Ishikawa (cell line): ENCODE measurements around the gene ARAP1.
A peak's percentile ranks its signal among the peaks of the same experiment; 100 is the strongest.

Experiments
- CEBPB ChIP-seq: IDR thresholded peaks from 2 replicates; pipeline ENCODE4 v1.6.1; 2012
- CREB1 ChIP-seq: IDR thresholded peaks from 2 replicates; pipeline ENCODE4 v1.6.1; 2012; ENCODE audit warnings: low read depth
- EGR1 ChIP-seq: IDR thresholded peaks from 2 replicates; pipeline ENCODE4 v1.6.1; 2012
- EP300 ChIP-seq: IDR thresholded peaks from 2 replicates; pipeline ENCODE4 v1.6.1; 2012; ENCODE audit warnings: borderline replicate concordance
- FOXM1 ChIP-seq: IDR thresholded peaks from 2 replicates; pipeline ENCODE4 v1.6.1; 2012; ENCODE audit warnings: low read depth, borderline replicate concordance
- MAX ChIP-seq: IDR thresholded peaks from 2 replicates; pipeline ENCODE4 v1.6.1; 2012
- NFIC ChIP-seq: IDR thresholded peaks from 2 replicates; pipeline ENCODE4 v1.6.1; 2012
- RAD21 ChIP-seq: IDR thresholded peaks from 2 replicates; pipeline ENCODE4 v1.6.1; 2012; ENCODE audit warnings: low read depth
- REST ChIP-seq: IDR thresholded peaks from 2 replicates; pipeline ENCODE4 v1.6.1; 2012; ENCODE audit warnings: low read depth, mild to moderate bottlenecking
- TAF1 ChIP-seq: IDR thresholded peaks from 2 replicates; pipeline ENCODE4 v1.6.1; 2012; ENCODE audit warnings: low read depth, mild to moderate bottlenecking
- TCF12 ChIP-seq: IDR thresholded peaks from 2 replicates; pipeline ENCODE4 v1.6.1; 2012; ENCODE audit warnings: low read depth
- TEAD4 ChIP-seq: IDR thresholded peaks from 2 replicates; pipeline ENCODE4 v1.6.1; 2012
- USF1 ChIP-seq: IDR thresholded peaks from 2 replicates; pipeline ENCODE4 v1.6.1; 2012
- YY1 ChIP-seq: IDR thresholded peaks from 2 replicates; pipeline ENCODE4 v1.6.1; 2012; ENCODE audit warnings: low read depth
- ZBTB7A ChIP-seq: IDR thresholded peaks from 2 replicates; pipeline ENCODE4 v1.6.1; 2012; ENCODE audit warnings: low read depth

The ARAP1 gene

GRCh38 chr11:72752088-72752914, at the start of gene ARAP1:
TSS of gene ARAP1 (minus strand) at chr11:72752408. CDS start at chr11:72727128, 25,280 bp downstream.
- TF ChIP-seq CREB1 (no peak), TAF1 (peak; percentile 47; the same call in 1 of the 2 replicates), TEAD4 (no peak), EP300 (no peak), USF1 (peak; percentile 95), TCF12 (peak; percentile 50; the same call in 1 of the 2 replicates), ZBTB7A (peak; percentile 88), MAX (peak; percentile 49)

GRCh38 chr11:72799441-72799840, 47.2 kb upstream of the ARAP1 start:
- no peak for TF ChIP-seq TCF12
- TF ChIP-seq RAD21 = no peak
- no peak for TF ChIP-seq YY1
- TF ChIP-seq REST = no peak
- TF ChIP-seq EGR1 = no peak
- no peak for TF ChIP-seq NFIC
- TF ChIP-seq ZBTB7A = no peak

GRCh38 chr11:72798361-72798760, 46.2 kb upstream of the ARAP1 start:
- TF ChIP-seq TEAD4 = no peak
- no peak for TF ChIP-seq FOXM1
- no peak for TF ChIP-seq CREB1
- TF ChIP-seq CEBPB = no peak
- TF ChIP-seq EGR1 = no peak
- TF ChIP-seq EP300 = no peak

GRCh38 chr11:72793425-72794367, 41.5 kb upstream of the ARAP1 start, which contains the start of gene STARD10:
TSS of gene STARD10 (minus strand) at chr11:72794047. CDS start at chr11:72781181, 12,866 bp downstream.
- TF ChIP-seq ZBTB7A = 0 out of 2 replicates have a peak, but pooled peaks have one; percentile 49
- TF ChIP-seq CEBPB = no peak; the same call in 1 of the 2 replicates
- TF ChIP-seq REST = no peak
- TF ChIP-seq EP300 = 0 out of 2 replicates have a peak, but pooled peaks have one; percentile 23
- TF ChIP-seq USF1 = peak; percentile 73
- peak; percentile 62; the same call in 1 of the 2 replicates for TF ChIP-seq CREB1
- TF ChIP-seq TCF12 = peak; percentile 65
- peak; percentile 98 for TF ChIP-seq MAX
- TF ChIP-seq FOXM1 = peak; percentile 16; the same call in 1 of the 2 replicates
- peak; percentile 93 for TF ChIP-seq YY1
- TF ChIP-seq NFIC = peak; percentile 41; the same call in 1 of the 2 replicates
- TF ChIP-seq RAD21 = peak; percentile 47; the same call in 1 of the 2 replicates
- TF ChIP-seq TEAD4 = peak; percentile 83
- no peak for TF ChIP-seq EGR1
- peak; percentile 72 for TF ChIP-seq TAF1

DNA sequence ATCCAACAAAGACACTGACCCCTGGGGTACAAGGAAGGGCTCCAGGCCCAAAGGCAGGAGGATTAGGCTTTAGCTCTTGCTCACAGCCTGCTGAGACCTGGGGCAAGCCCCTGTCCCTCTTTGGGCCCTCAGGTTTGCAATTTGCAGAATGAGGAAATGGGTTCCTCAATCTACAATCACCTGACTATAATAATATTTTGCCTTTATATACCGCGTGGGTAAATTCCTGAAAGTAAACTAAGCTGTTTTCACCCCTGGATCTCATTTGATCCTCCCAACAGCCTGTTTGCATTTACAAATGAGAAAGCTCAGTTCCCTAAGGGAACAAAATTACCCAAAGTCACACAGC, 40.8 kb upstream of the ARAP1 start:
- TF ChIP-seq MAX (no peak), EGR1 (no peak), ZBTB7A (no peak), RAD21 (no peak), TCF12 (no peak), CEBPB (no peak), REST (no peak), USF1 (no peak)
